Amniotic stem cell (primary cell): ENCODE data around the gene RPS6KA2.

ENCODE experiments used
- DNase-seq: peaks from one replicate; lab custom pipeline; 2025; lab: John Stamatoyannopoulos, UW

The RPS6KA2 gene

GRCh38 chr6:166448432-166448831 lies 178.6 kb downstream of the RPS6KA2 start:
- DNase-seq = no peak

- no peak for DNase-seq
Measured at GRCh38 chr6:166446567-166447065, 180.4 kb downstream of the RPS6KA2 start.

- no peak for DNase-seq
Measured at GRCh38 chr6:166446146-166446545, 180.9 kb downstream of the RPS6KA2 start.

- no peak for DNase-seq
Measured at GRCh38 chr6:166444446-166444845, 182.6 kb downstream of the RPS6KA2 start.

DNA sequence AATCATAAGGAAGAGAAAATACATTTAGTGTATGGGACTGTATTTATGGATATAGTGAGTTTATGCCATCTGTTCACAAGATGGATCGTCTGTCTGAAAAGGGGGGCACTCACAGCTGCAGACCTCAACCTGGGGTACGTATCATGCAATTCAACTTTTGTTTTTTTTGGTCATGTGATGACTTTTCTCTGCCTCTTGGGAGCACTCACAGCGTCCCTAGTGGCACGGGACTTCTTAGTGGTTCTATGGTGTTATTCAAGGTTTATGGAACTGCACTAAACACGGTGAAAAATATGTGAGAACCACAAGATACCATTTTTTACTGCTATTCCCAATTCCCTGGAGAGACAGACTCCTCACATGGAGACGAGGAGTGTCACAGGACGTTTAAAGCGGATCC lies 183.9 kb downstream of the RPS6KA2 start:
- no peak for DNase-seq

GRCh38 chr6:166442131-166442685 lies 184.8 kb downstream of the RPS6KA2 start:
- no peak for DNase-seq

GRCh38 chr6:166441325-166442078 lies 185.5 kb downstream of the RPS6KA2 start:
- no peak for DNase-seq

DNA sequence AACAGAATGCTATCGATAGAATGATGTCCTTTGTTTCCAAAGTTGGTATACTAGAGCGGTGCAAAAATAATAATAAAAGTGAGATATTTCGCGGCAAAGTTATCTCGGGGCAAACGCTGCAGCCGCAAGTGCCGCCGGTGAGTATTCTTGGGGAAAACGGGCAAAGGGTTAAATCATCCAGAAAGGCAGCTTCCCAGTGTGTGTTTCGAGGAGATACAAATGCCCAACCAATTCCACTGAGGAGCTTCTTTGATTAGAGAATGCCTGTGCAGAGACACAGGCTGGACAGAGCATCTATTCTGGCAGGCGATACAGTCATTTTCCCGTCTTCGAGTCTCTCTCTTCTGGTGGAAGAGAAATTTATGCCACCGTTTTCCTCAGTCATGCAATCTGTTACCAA lies 186.3 kb downstream of the RPS6KA2 start:
- DNase-seq = no peak

DNA sequence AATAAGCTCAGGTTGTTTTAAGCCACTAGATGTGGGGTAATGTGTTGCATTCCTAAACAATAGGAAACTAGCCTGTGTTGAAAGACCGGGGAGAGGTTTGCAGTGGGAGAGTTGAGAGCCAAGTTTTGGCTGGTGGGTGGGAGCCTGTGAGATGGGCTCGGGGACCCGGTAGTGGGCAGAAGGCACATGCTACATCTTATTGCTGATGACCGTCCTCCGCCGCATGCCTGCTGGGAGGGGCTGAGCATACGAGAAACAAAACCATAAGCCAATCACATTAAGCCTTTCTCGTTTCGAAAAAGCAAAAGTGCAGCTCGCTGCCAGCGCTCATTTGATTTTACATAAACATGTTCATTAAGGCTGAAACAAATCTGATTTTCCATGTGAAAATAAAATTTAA lies 186.9 kb downstream of the RPS6KA2 start:
- DNase-seq = no peak

- DNase-seq = no peak
Measured at GRCh38 chr6:166439366-166440091, 187.5 kb downstream of the RPS6KA2 start.

DNA sequence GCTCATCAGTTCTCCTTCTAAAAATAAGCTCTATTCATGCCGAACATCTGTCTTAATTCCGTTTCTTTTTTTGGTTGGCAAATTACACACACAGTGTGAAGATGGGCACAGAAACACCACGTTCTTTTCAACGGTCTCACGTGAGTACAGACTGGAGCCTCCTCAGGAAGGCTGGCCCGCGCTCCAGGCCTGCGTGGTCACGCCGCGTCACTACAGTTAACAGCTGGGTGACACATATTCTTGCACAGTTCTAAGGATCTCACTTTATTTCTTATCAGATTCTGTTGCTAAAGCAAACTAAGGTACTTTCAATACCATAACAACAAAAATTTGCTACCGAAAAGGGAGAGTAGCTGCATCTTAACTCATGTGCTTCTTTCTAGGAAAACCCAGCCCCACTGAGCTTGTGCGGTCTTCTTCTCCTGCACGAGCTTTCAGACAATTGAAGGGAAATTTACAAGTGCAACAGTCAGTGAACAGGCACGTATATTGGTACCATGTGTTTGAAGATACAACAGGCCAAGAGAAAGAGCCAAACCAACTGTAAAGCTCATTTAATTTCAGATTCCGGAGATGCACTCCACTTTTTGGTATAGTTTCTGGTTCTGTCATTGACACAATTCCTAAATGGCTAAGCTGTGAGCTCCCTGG lies 188.7 kb downstream of the RPS6KA2 start:
- DNase-seq = no peak

DNA sequence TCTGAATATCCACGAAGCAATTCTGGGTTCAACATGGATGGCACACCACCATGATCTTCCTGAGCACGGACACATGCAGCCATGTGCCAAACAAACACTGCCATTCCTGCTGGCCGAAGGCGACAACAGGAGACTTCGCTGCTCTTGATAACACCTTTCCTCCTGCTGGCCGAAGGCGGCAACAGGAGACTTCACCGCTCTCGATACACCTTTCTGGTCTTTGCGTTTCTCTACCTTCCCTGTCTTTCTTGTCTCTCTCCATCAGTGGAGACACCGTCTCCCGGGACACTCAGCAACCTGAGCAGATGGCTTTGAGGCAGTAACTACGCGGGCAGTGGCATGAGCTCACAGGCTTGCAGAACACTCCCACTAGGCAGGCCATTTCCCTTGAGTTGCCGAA lies 189.4 kb downstream of the RPS6KA2 start:
- no peak for DNase-seq

GRCh38 chr6:166436195-166437139 lies 190.6 kb downstream of the RPS6KA2 start:
- no peak for DNase-seq

- no peak for DNase-seq
Measured at GRCh38 chr6:166435574-166435973, 191.5 kb downstream of the RPS6KA2 start.

- DNase-seq = no peak
Measured at GRCh38 chr6:166434336-166434735, 192.7 kb downstream of the RPS6KA2 start.

DNA sequence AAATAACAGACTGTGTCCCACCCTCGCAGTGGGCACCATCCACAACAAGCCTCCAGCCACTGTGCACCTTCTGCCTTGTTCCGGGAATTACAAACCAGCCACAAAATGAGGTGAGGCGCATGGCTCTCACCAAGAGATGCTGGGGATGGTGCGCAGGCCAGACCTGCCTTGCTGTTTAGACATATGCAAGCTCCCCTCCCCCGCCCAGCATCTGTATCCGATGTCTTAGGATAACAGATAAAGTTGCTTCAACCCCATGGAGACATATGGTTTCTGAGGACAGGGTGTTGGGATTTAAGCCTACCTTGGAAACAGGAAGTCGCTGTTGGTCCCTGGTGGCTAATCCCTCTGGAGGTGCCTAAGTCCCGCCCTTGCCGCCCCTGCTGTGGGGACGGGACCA lies 194.0 kb downstream of the RPS6KA2 start:
- DNase-seq = no peak

DNA sequence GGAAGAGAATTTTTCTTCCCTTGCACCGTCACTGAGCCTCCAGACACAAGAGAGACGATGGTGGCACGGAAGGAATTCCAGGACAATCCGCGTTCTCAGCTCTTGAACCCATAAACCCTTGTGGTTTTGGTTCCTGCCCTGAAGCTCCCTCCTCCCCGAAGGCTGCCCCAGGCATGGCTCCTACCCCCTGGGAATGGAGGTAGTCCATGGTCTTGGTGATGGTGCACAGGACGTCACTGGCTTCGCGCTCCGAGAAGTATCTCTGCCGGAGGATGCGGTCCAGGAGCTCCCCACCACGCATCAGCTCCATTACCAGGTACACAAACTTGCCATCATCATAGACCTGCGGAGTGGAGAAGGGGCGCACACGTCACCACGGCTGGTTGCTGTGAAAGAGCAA lies 196.8 kb downstream of the RPS6KA2 start:
- no peak for DNase-seq

- DNase-seq = no peak
Measured at GRCh38 chr6:166424431-166424830, 202.6 kb downstream of the RPS6KA2 start.

DNA sequence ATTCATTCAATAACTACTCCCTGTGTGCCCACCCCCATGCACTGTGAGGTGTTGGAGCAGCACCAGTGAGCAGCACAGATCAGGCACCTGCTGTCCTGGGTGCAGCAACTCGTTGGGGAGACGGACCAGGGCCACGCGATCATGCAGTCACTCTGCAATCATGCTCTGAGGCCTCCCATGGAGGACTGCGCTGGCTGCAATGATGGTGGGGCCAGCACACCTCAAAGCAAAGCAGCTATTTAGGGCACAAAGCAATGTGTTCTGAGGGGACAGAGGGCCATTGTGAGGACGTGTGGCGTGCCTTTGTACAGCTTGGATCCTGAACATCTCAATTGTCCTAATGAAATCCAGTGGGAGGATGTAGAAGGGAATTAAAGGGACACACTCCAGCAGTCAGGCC lies 203.3 kb downstream of the RPS6KA2 start:
- DNase-seq = no peak

DNA sequence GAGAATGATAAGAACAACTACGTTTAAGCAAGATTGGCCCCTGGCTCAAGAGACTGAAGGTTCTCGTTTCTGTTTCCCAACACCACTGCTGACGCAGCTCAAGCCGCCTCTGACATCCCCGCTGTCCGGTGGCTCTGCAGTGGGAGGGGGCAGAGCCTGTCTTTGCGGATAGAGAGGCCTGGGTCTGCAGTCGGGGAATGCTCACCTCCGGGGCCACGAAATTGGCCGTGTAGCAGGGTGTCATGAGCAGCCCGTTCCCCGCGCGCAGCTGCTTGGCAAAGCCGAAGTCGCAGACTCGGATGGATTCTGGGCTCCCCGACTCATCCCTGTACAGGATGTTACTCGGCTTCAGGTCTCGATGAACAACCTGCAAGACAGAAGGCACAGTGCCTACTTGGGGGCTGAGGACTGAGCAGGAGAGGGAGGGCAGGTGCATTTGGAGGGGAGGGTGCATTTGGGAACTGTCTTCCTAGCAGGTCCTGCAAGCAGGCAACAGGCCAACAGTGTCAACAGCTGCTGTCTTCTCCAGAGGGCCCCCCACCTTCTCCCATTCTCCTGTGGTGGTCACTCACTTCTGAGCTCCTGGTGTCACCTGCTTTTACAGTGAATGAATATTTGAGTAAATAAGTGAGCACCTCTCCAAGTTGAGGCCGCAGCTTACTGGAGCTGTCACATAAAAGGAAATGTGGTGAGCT lies 203.9 kb downstream of the RPS6KA2 start:
- no peak for DNase-seq
